Spleen (tissue), 7 donors: ENCODE data around the gene INO80.
A peak's percentile ranks its signal among the peaks of the same experiment; 100 is the strongest.

Experiments used
- POLR2A ChIP-seq, 3 donors: fragments of 450-650 bp; IDR thresholded peaks; one replicate each; pipeline ENCODE4 v1.5.1; 2017; ENCODE audit warnings: antibody characterized with exemption in 3 of 3, mild to moderate bottlenecking in 1 of 3
- POLR2AphosphoS5 ChIP-seq, 3 donors: sonication (generic); formaldehyde crosslinking; IDR thresholded peaks; one replicate each; pipeline ENCODE4 v1.5.1; 2017; ENCODE audit warnings: antibody characterized with exemption in 3 of 3
- TF ChIP-seq, protein P1 (sequence below), 11 experiments: fragments of 200-600 bp in 7 of 11; fragments of 450-650 bp in 4 of 11; sonication (generic) in 4 of 11; IDR thresholded peaks in 8 of 11; conservative IDR thresholded peaks in 3 of 11; 1 replicate in 7 of 11; 2 replicates in 4 of 11; pipeline versions ENCODE4 v1.4.0 to v1.8.0; 2016 to 2021; ENCODE audit warnings: antibody characterized with exemption in 11 of 11, inconsistent platforms in 4 of 11, mild to moderate bottlenecking in 1 of 11
- donor health status: DM: no; HTN: no; CAD: no; lungs with moderate emphysema.
- donor health status: DM: no; HTN: no; CAD: no.
- donor health status: DM: no; HTN: no; CAD: no.

DNA sequence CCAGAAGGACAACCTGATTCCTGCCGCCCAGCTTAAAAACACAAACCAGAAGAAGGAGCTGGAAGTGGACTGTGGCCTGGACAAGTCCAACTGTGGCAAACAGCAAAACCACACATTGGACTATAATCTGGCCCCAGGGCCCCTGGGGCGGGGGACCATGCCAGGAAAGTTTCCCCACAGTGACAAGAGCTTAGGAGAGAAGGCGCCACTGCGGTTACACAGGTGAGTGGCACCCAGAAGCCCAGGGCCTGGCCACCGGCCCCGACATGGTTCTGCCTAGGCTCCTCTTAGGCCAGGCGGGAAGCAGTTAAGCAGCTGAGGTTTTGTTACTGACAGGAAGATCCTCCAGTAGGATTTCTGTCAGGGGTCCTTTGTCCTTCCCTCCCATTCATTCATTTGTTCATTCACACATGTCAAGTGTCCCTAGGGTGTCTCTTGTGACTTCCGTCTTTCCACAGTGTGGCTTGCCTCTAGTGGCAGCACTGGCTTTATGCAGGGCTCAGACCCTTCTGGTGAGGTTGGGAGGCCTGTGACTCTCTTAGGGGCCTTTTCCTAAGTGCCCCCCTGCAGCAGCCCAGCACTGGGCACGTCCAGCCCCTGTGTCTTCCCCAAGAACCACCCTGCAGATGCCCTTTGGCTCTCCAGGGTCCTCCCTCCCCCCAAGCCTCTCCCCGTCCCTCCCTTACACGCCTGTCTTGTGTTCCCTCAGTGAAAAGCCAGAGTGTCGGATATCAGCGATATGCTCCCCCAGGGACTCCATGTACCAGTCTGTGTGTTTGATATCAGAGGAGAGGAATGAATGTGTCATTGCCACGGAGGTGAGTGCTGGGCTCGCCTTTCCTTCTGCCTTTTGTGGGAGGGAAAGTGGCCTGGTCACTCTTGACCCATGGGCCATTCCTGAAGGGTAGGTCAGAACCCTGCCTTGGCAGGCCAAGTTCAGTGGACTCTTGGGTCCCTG, 179.1 kb downstream of the INO80 start:
- TF ChIP-seq POLR2AphosphoS5 (IDR thresholded peaks at IDR 0.05) (no peak), POLR2A (IDR thresholded peaks at IDR 0.05) (no peak)
- TF ChIP-seq, protein P1, sequence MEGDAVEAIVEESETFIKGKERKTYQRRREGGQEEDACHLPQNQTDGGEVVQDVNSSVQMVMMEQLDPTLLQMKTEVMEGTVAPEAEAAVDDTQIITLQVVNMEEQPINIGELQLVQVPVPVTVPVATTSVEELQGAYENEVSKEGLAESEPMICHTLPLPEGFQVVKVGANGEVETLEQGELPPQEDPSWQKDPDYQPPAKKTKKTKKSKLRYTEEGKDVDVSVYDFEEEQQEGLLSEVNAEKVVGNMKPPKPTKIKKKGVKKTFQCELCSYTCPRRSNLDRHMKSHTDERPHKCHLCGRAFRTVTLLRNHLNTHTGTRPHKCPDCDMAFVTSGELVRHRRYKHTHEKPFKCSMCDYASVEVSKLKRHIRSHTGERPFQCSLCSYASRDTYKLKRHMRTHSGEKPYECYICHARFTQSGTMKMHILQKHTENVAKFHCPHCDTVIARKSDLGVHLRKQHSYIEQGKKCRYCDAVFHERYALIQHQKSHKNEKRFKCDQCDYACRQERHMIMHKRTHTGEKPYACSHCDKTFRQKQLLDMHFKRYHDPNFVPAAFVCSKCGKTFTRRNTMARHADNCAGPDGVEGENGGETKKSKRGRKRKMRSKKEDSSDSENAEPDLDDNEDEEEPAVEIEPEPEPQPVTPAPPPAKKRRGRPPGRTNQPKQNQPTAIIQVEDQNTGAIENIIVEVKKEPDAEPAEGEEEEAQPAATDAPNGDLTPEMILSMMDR (IDR thresholded peaks at IDR 0.05 in 8 of 11, conservative IDR thresholded peaks at IDR 0.05 in 3 of 11): peak in 1 of 11 experiments; percentile 8
